Raji (cell line): ENCODE measurements around the gene IFNA13.

Experiments
- POLR2A ChIP-seq: IDR thresholded peaks from 2 replicates; pipeline ENCODE4 v1.6.1; 2011; ENCODE audit warnings: low read depth, low read length, control low read depth; ENCODE audit not compliant: insufficient read depth

IFNA13 gene

DNA sequence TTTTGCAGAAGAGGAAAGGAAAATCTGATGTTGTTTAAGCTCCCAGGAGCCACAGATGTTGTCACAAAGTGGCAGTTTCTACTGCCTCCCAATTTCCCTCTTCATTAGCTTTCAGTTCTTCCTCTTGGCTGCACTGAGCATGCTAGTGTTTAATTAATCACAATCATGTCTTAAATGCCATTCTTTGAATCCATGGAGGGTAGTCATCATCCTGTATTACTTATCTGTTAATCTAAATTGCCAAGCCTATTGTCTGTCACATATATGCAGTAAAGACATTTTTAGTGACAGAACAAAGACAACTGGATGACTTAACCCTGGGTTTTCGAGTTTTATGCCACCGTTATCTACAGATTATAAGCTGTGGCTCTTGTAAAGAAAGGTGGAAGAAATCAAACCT is 47.4 kb downstream of the IFNA13 start:
- no peak for TF ChIP-seq POLR2A

DNA sequence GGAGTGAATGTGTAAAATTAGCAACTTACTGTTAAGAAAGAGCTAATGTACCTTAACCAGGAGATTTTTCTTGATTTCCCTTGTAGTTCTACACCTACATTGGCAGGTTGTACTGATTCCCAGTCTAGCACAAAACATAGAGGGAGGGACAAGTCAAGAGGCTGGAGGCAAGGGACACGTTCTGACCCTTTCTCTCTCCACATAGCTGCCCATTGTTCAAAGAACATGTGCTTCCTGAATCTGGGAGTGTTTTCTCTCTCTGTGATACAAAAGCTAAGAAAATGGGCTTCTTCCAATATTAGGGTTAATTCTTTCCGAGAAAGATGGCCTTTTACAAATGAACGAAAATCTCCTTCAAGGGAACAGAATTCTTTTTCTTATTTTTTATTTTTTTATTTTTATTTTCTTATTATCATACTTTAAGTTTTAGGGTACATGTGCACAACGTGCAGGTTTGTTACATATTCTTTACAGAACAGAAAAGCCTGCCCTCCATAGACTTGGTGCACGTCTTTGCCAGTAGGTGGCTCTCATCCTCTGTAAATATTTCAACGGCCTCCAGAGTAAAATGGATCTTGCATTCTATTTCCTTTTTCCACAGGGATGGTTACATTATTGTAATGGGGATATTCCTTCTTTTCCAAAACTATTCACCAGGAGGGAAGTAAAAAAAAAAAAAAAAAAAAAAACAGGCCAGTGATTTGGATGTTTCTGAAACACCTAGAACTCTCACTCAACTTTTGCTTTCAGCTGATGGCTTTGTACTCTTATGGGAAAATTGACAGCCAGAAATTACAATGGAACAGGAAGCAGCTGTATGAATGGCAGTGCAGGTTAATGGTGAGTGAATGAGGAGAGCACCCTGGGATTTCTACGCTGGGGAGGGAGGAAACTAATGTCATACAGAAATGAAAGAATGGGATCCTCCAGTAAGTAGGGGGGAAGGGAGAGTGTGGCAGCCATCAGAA is 49.6 kb downstream of the IFNA13 start:
- no peak for TF ChIP-seq POLR2A
